GM12878 (cell line): ENCODE measurements around the gene DPP6. TPM values are rescaled to one million over a fixed set of nuclear protein-coding genes. Genes with fewer than 3 reads are reported as not detected.

ENCODE experiments used
- ATAC-seq: fragments of 200-7000 bp; cut with Tn5 transposase; 3 replicates; pipeline ENCODE4 v1.9.1; 2020; ENCODE audit warnings: mild to moderate bottlenecking, moderate library complexity
- BruUV-seq: library from RNA; stranded (reverse); fragments of 400-500 nt; replicated peaks from 2 replicates; lab custom pipeline; 2021; lab: Mats Ljungman, UMichigan
- CTCF ChIA-PET: fragments of 300-600 bp; sonication (Branson Sonifier 250); formaldehyde crosslinking; extraction: SDS; loops from one replicate; lab custom pipeline; 2021; ENCODE audit warnings: inconsistent platforms; lab: Yijun Ruan, JAX
- POLR2A ChIA-PET: fragments of 350-600 bp; formaldehyde crosslinking; extraction: SDS; loops from one replicate; lab custom pipeline; 2021; ENCODE audit warnings: inconsistent platforms; lab: Charles Lee
- RAD21 ChIA-PET: fragments of 300-600 bp; sonication (Branson Sonifier 250); formaldehyde crosslinking; loops from one replicate; lab custom pipeline; 2023; ENCODE audit warnings: antibody characterized with exemption; ENCODE audit not compliant: unreplicated experiment; lab: Charles Lee
- SMC1A ChIA-PET: fragments of 300-600 bp; sonication (Branson Sonifier 250); formaldehyde crosslinking; loops from one replicate; lab custom pipeline; 2023; ENCODE audit not compliant: unreplicated experiment, uncharacterized antibody; lab: Charles Lee
- DNase-seq: peaks from one replicate; pipeline ENCODE4 v3.0.0-alpha.2; 2011; ENCODE audit warnings: low read depth, low spot score
- FAIRE-seq: peaks from 3 replicates; lab custom pipeline; 2011; peaks lifted over from hg19 to GRCh38; lab: Jason Lieb, UNC
- H2AFZ ChIP-seq: 2 replicates; pipeline ENCODE4 v1.6.0; 2011; ENCODE audit warnings: low read depth, low read length, control low read depth; ENCODE audit not compliant: control insufficient read depth
- H3K27ac ChIP-seq: 2 replicates; pipeline ENCODE4 v1.5.1; 2011; ENCODE audit warnings: control low read depth; ENCODE audit not compliant: control insufficient read depth, insufficient read depth
- H3K27me3 ChIP-seq, 2 experiments: replicated peaks in 1 of 2; 2 replicates each; pipeline versions ENCODE4 v1.6.0 to v1.6.1; 2011; ENCODE audit warnings: low read length in 1 of 2; ENCODE audit not compliant: control insufficient read depth in 2 of 2, insufficient read depth in 2 of 2
- H3K36me3 ChIP-seq, 2 experiments: 2 replicates each; pipeline ENCODE4 v1.5.1; 2011; ENCODE audit warnings: low read length in 1 of 2; ENCODE audit not compliant: control insufficient read depth in 2 of 2, insufficient read depth in 2 of 2
- H3K4me1 ChIP-seq: 2 replicates; pipeline ENCODE4 v1.6.1; 2011; ENCODE audit warnings: mild to moderate bottlenecking, low read length, moderate library complexity, mixed read lengths; ENCODE audit not compliant: control insufficient read depth, insufficient read depth
- H3K4me2 ChIP-seq: 2 replicates; pipeline ENCODE4 v1.6.0; 2011; ENCODE audit warnings: control low read depth; ENCODE audit not compliant: control insufficient read depth, insufficient read depth
- H3K4me3 ChIP-seq: fragments of 200-600 bp; sonication (generic); 2 replicates; pipeline ENCODE4 v1.5.1; 2016
- H3K79me2 ChIP-seq: 2 replicates; pipeline ENCODE4 v1.6.0; 2011; ENCODE audit warnings: low read length; ENCODE audit not compliant: control insufficient read depth, insufficient read depth
- H3K9ac ChIP-seq: 2 replicates; pipeline ENCODE4 v1.8.0; 2011; ENCODE audit warnings: low read length, control low read depth, mixed read lengths; ENCODE audit not compliant: control insufficient read depth, insufficient read depth
- H3K9me3 ChIP-seq: replicated peaks from 3 replicates; pipeline ENCODE4 v1.5.1; 2011; ENCODE audit warnings: mild to moderate bottlenecking, low read length; ENCODE audit not compliant: control insufficient read depth, insufficient read depth
- H4K20me1 ChIP-seq: 2 replicates; pipeline ENCODE4 v1.6.0; 2011; ENCODE audit not compliant: control insufficient read depth, insufficient read depth
- ELK1 ChIP-seq: IDR thresholded peaks from 2 replicates; pipeline ENCODE4 v1.6.1; 2012; ENCODE audit warnings: low read depth, low read length, improper control_type of control experiment
- ESRRA ChIP-seq: IDR thresholded peaks from 2 replicates; pipeline ENCODE4 v1.6.1; 2012; ENCODE audit warnings: mild to moderate bottlenecking, low read length, improper control_type of control experiment
- GATAD2B ChIP-seq: fragments of 450-650 bp; conservative IDR thresholded peaks from 2 replicates; pipeline ENCODE4 v1.6.1; 2017; ENCODE audit warnings: low read depth, mild to moderate bottlenecking, moderate library complexity
- NKRF ChIP-seq: fragments of 450-650 bp; conservative IDR thresholded peaks from 2 replicates; pipeline ENCODE4 v1.6.1; 2017; ENCODE audit warnings: mild to moderate bottlenecking, moderate library complexity
- TCF12 ChIP-seq: IDR thresholded peaks from 2 replicates; pipeline ENCODE4 v1.6.1; 2011; ENCODE audit warnings: low read depth, mild to moderate bottlenecking, low read length
- WGBS: methylation state at CpG from one replicate; pipeline ENCODE4 v1.1.6; 2016; ENCODE audit warnings: low lambda C conversion rate; ENCODE audit not compliant: insufficient replicate concordance, insufficient coverage; ENCODE audit errors: missing lambda C conversion rate; 5-methylcytosine and 5-hydroxymethylcytosine counted together
- in situ Hi-C: fragments of 300-500 bp; cut with MboI; formaldehyde crosslinking; loops from 9 replicates; pipeline ENCODE4 v1.14.3; 2018; ENCODE audit warnings: mixed read lengths
- intact Hi-C: fragments of 100-400 bp; cut with micrococcal nuclease; formaldehyde crosslinking; loops from one replicate; pipeline ENCODE4 v1.14.2; 2022; ENCODE audit not compliant: unreplicated experiment
- polyA plus RNA-seq, 11 experiments: library from polyadenylated mRNA; depleted of rRNA in 4 of 11; unstranded in 6 of 11; stranded (reverse) in 5 of 11; fragments of >200 nt; fragmentation: Nextera tagmentation in 4 of 11; fragmentation: Illumina TruSeq in 1 of 11; extraction: Ambion mirVana in 4 of 11; extraction: Trizol in 1 of 11; gene quantifications; 1 replicate in 1 of 11; 2 replicates in 10 of 11; pipeline versions ENCODE4 v1.2.1 to v1.2.3, GENCODE V29; 2011 to 2016; ENCODE audit warnings: inconsistent platforms in 2 of 11, missing spikeins in 2 of 11, low read depth in 1 of 11
- total RNA-seq, 4 experiments: library from RNA; depleted of rRNA in 3 of 4; stranded (reverse); fragments of >200 nt in 3 of 4; fragmentation: Illumina TruSeq in 1 of 4; extraction: Trizol in 1 of 4; gene quantifications; 2 replicates each; pipeline versions ENCODE4 v1.2.1 to v1.2.3, GENCODE V29; 2013 to 2021

DPP6 gene
- total and polyA plus RNA-seq, 10 of the 15 experiments (the other 5 are each of a cell fraction or from before 2014, with no cell fraction given), result not detected

DNA sequence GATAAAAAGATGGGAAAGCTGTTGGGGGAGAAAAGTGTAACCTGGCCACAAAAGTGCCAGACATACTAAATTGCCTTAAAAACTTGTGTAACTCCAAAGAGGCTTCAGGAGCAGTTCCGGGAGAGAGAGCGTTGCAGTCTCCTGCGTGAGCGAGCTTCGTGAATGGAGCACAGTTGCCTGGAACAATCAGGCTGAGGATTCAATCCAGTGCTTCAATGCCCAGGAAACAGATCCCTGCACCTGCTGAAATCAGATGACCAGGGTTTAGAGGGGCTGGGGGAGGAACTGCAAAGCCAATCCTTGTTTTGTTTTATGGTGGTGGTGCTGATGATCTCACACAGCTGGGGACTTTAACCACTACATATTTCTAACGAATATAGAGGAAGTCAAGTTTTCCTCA, 398.3 kb downstream of the DPP6 start:
- H3K4me3 ChIP-seq, result no peak overlapping the region
- DNase-seq, result no peak
- CTCF ChIA-PET, result no interaction called here
- in situ Hi-C loops (no loop called here), intact Hi-C loops (no loop called here)
- H3K36me3 ChIP-seq, result no peaks in the 10 kb centered on the region
- BruUV-seq, result no TSS peak
- no peak for FAIRE-seq
- no peak for ATAC-seq
- H3K9me3 ChIP-seq, result no peaks in the 10 kb centered on the region
- TF ChIP-seq ESRRA (no peak), ELK1 (no peak), NKRF (no peak), GATAD2B (no peak), TCF12 (no peak)
- TF ChIP-seq, all 136 proteins: peak for 0
- H3K4me2 ChIP-seq, result no peak overlapping the region
- H3K9ac ChIP-seq, result no peak overlapping the region
- ChIA-PET RAD21 (no interaction called here), SMC1A (no interaction called here), POLR2A (no interaction called here)
- H4K20me1 ChIP-seq, result no peaks in the 10 kb centered on the region
- H3K4me1 ChIP-seq, result no peaks in the 10 kb centered on the region
- 66% methylated on average over 6 of the region's 6 CpGs for WGBS
- no peaks in the 10 kb centered on the region for H3K79me2 ChIP-seq
- H3K27me3 ChIP-seq, result no peaks in the 10 kb centered on the region
- no peak overlapping the region for H3K27ac ChIP-seq
- no peak overlapping the region for H2AFZ ChIP-seq
